ENCODE measurements around the gene NIN.

GRCh38 chr14:50726372-50727107, 104.4 kb downstream of the NIN start:
- no peak for TF ChIP-seq CTCF (IDR thresholded peaks at IDR 0.05)
- no peak for TF ChIP-seq POLR2A (IDR thresholded peaks at IDR 0.05)

Measured in right lobe of liver (tissue), 4 donors.